ENCODE measurements around the gene GPR4.

DNA sequence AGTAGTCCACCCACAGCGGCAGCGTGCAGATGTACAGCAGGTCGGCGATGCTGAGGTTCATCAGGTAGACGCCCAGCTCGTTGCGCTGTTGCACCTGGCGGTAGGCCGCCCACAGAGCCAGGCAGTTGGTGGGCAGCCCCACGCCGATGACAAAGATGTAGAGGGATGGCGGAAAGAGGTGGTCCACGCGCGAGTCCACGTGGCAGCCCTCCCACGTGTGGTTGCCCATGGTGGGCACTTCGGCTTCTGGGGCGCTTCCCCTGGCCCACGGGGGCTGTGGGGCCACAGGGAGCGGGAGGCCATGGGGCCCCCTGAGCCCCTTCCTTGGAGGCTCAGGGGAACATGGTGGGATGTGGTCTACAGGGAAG lies 10.4 kb downstream of the GPR4 start:
- no peak for TF ChIP-seq POLR2A (IDR thresholded peaks at IDR 0.05; ENCODE audit: low read depth, low read length)
- no peak for TF ChIP-seq TAF1 (IDR thresholded peaks at IDR 0.05; ENCODE audit: borderline replicate concordance, low read depth, low read length)
- no peak for TF ChIP-seq POLR2AphosphoS5 (IDR thresholded peaks at IDR 0.05; ENCODE audit: low read depth, low read length)

Measured in GM12892 (cell line).